Neural cell (in vitro differentiated cells): ENCODE data around the gene PERCC1. TPM values are rescaled to one million over a fixed set of nuclear protein-coding genes. Genes with fewer than 3 reads are reported as not detected.

Source experiments
- H2AFZ ChIP-seq: fragments of 200-600, 300-800 bp; sonication (generic), shearing (Covaris generic); 2 replicates; pipeline ENCODE4 v1.6.0; 2014; ENCODE audit warnings: low read depth, mild to moderate bottlenecking, antibody characterized with exemption, low read length, moderate library complexity
- H3F3A ChIP-seq: fragments of 200-600 bp; shearing (Covaris generic); 2 replicates; pipeline ENCODE4 v1.6.1; 2016; ENCODE audit warnings: mild to moderate bottlenecking, moderate library complexity, mixed read lengths, antibody characterized with exemption, low read length; ENCODE audit not compliant: insufficient read depth, poor library complexity, severe bottlenecking
- H3K27ac ChIP-seq: fragments of 200-600, 300-800 bp; sonication (generic), shearing (Covaris generic); 2 replicates; pipeline ENCODE4 v1.5.1; 2014; ENCODE audit warnings: mild to moderate bottlenecking, low read length, moderate library complexity
- H3K27me3 ChIP-seq: fragments of 300-800, 200-600 bp; sonication (generic), shearing (Covaris generic); 2 replicates; pipeline ENCODE4 v1.6.0; 2014; ENCODE audit warnings: mild to moderate bottlenecking, low read depth, low read length, moderate library complexity; ENCODE audit not compliant: insufficient read depth
- H3K36me3 ChIP-seq: fragments of 300-800, 200-600 bp; sonication (generic), shearing (Covaris generic); 2 replicates; pipeline ENCODE4 v1.5.1; 2014; ENCODE audit warnings: mild to moderate bottlenecking, antibody characterized with exemption, low read length, moderate library complexity; ENCODE audit not compliant: insufficient read depth
- H3K4me2 ChIP-seq: fragments of 300-800, 200-600 bp; sonication (generic), shearing (Covaris generic); 2 replicates; pipeline ENCODE4 v1.6.0; 2014; ENCODE audit warnings: mild to moderate bottlenecking, low read length
- H3K4me3 ChIP-seq: fragments of 300-800, 200-600 bp; sonication (generic), shearing (Covaris generic); 2 replicates; pipeline ENCODE4 v1.5.1; 2014; ENCODE audit warnings: mild to moderate bottlenecking, low read length, moderate library complexity
- H3K79me2 ChIP-seq: fragments of 200-600 bp; shearing (Covaris generic); replicated peaks from 2 replicates; pipeline ENCODE4 v1.6.0; 2014; ENCODE audit warnings: mild to moderate bottlenecking, low read length, moderate library complexity; ENCODE audit not compliant: insufficient read depth
- H3K9ac ChIP-seq: fragments of 300-800, 200-600 bp; sonication (generic), shearing (Covaris generic); 2 replicates; pipeline ENCODE4 v1.6.1; 2016; ENCODE audit warnings: mild to moderate bottlenecking, low read length, mixed read lengths
- H3K9me2 ChIP-seq: fragments of 200-600 bp; shearing (Covaris generic); 2 replicates; pipeline ENCODE4 v1.6.1; 2016; ENCODE audit warnings: mild to moderate bottlenecking, low read length, mixed read lengths; ENCODE audit not compliant: insufficient read depth
- H3K9me3 ChIP-seq: fragments of 200-600, 300-800 bp; sonication (generic), shearing (Covaris generic); 2 replicates; pipeline ENCODE4 v1.6.1; 2016; ENCODE audit warnings: mild to moderate bottlenecking, mixed run types, low read length, moderate library complexity, mixed read lengths
- H4K20me1 ChIP-seq: fragments of 200-600 bp; shearing (Covaris generic); 2 replicates; pipeline ENCODE4 v1.6.1; 2016; ENCODE audit warnings: mild to moderate bottlenecking, mixed run types; ENCODE audit not compliant: insufficient read depth
- EP300 ChIP-seq: fragments of 450-650 bp; conservative IDR thresholded peaks from 2 replicates; pipeline ENCODE4 v1.6.1; 2014; ENCODE audit warnings: antibody characterized with exemption, mild to moderate bottlenecking, moderate library complexity; ENCODE audit not compliant: poor library complexity, severe bottlenecking
- EZH2 ChIP-seq: fragments of 200-600, 300-800 bp; shearing (Covaris generic), sonication (generic); IDR thresholded peaks from 2 replicates; pipeline ENCODE4 v1.6.1; 2014; ENCODE audit warnings: antibody characterized with exemption, low read length, borderline replicate concordance, mild to moderate bottlenecking; ENCODE audit not compliant: insufficient read depth, poor library complexity, severe bottlenecking
- MXI1 ChIP-seq: fragments of 450-650 bp; conservative IDR thresholded peaks from 2 replicates; pipeline ENCODE4 v1.6.1; 2014; ENCODE audit warnings: antibody characterized with exemption, mild to moderate bottlenecking; ENCODE audit not compliant: poor library complexity, severe bottlenecking
- POLR2AphosphoS5 ChIP-seq: IDR thresholded peaks from 2 replicates; pipeline ENCODE4 v1.6.1; 2012
- RAD21 ChIP-seq: fragments of 450-650 bp; conservative IDR thresholded peaks from 2 replicates; pipeline ENCODE4 v1.6.1; 2014; ENCODE audit warnings: antibody characterized with exemption, mild to moderate bottlenecking, moderate library complexity
- REST ChIP-seq: IDR thresholded peaks from 2 replicates; pipeline ENCODE4 v1.6.1; 2012; ENCODE audit warnings: borderline replicate concordance
- SMC3 ChIP-seq: fragments of 450-650 bp; conservative IDR thresholded peaks from 2 replicates; pipeline ENCODE4 v1.6.1; 2014; ENCODE audit warnings: antibody characterized with exemption, mild to moderate bottlenecking, moderate library complexity; ENCODE audit not compliant: poor library complexity
- TAF1 ChIP-seq: IDR thresholded peaks from 2 replicates; pipeline ENCODE4 v1.6.1; 2012; ENCODE audit warnings: low read depth
- polyA plus RNA-seq: library from polyadenylated mRNA; depleted of rRNA; stranded (reverse); fragments of >200 nt; gene quantifications from 2 replicates; pipeline ENCODE4 v1.2.3, GENCODE V29; 2014
- TF ChIP-seq, protein P1 (sequence below): fragments of 450-650 bp; IDR thresholded peaks from 2 replicates; pipeline ENCODE4 v1.5.1; 2014; ENCODE audit warnings: antibody characterized with exemption, mild to moderate bottlenecking, moderate library complexity; ENCODE audit not compliant: poor library complexity, severe bottlenecking

PERCC1 gene
- polyA plus RNA-seq, 1 donor from 2014 or later = not detected

DNA sequence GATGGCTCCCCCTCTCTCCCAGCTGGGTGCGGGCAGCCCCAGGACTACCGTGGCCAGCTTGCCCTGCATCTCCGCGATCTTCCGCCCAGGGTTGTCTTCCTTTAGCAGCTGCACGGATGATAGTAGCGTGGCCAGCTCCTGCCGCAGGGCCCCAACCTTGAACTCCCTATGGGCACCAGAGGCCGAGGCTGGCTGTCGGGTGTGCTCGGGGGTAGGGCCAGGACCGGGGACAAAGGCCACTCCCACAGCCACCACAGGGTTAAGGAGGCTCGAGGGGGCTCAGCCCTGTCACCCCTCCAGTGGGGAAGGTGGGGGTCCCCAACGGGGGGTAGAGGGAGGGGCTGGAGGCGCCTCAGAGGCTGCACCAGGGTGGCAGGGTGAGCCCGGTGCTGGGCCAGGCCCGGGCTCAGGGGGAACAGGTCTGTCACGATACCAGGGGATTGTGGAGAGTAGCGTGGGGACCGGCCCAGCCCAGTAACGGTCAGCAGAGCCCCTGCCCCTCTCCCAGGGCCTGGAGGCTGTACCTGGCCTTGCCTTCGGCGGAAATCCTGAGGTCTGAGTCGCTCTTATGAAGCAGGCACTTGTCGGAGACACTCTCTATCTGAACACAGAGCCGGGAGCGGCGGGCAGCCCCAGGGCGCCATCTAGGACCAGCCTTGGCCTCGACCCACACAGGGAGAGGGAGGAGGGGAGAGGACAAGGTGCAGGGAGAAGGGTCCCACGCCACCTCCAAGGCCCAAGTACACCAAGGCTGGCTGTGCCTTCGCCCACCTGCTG is 5.2 kb downstream of the PERCC1 start:
- H3K9me3 ChIP-seq = no peaks in the 10 kb centered on the region
- no peaks in the 10 kb centered on the region for H3F3A ChIP-seq
- H3K4me2 ChIP-seq = no peak overlapping the region
- no peak overlapping the region for H3K4me3 ChIP-seq
- no peaks in the 10 kb centered on the region for H4K20me1 ChIP-seq
- H3K27ac ChIP-seq = no peak overlapping the region
- H3K36me3 ChIP-seq = no peaks in the 10 kb centered on the region
- no peak overlapping the region for H3K9ac ChIP-seq
- no peaks in the 10 kb centered on the region for H3K9me2 ChIP-seq
- no peak for TF ChIP-seq REST
- TF ChIP-seq, protein P1, sequence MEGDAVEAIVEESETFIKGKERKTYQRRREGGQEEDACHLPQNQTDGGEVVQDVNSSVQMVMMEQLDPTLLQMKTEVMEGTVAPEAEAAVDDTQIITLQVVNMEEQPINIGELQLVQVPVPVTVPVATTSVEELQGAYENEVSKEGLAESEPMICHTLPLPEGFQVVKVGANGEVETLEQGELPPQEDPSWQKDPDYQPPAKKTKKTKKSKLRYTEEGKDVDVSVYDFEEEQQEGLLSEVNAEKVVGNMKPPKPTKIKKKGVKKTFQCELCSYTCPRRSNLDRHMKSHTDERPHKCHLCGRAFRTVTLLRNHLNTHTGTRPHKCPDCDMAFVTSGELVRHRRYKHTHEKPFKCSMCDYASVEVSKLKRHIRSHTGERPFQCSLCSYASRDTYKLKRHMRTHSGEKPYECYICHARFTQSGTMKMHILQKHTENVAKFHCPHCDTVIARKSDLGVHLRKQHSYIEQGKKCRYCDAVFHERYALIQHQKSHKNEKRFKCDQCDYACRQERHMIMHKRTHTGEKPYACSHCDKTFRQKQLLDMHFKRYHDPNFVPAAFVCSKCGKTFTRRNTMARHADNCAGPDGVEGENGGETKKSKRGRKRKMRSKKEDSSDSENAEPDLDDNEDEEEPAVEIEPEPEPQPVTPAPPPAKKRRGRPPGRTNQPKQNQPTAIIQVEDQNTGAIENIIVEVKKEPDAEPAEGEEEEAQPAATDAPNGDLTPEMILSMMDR = no peak
- no peak for TF ChIP-seq EZH2
- no peak for TF ChIP-seq SMC3
- no peak for TF ChIP-seq EP300
- no peak overlapping the region for H2AFZ ChIP-seq
- no peaks in the 10 kb centered on the region for H3K27me3 ChIP-seq
- no peaks in the 10 kb centered on the region for H3K79me2 ChIP-seq

- H3K9me3 ChIP-seq = no peaks in the 10 kb centered on the region
- no peaks in the 10 kb centered on the region for H3F3A ChIP-seq
- TF ChIP-seq, protein P1 = no peak
- no peak for TF ChIP-seq POLR2AphosphoS5
- no peak for TF ChIP-seq TAF1
- no peak for TF ChIP-seq REST
- TF ChIP-seq MXI1 = no peak
- TF ChIP-seq EP300 = no peak
- TF ChIP-seq RAD21 = no peak
- no peaks in the 10 kb centered on the region for H4K20me1 ChIP-seq
- no peak overlapping the region for H3K9ac ChIP-seq
- H3K27me3 ChIP-seq = no peaks in the 10 kb centered on the region
- H3K9me2 ChIP-seq = no peaks in the 10 kb centered on the region
- H3K4me3 ChIP-seq = no peak overlapping the region
- H3K27ac ChIP-seq = no peak overlapping the region
- H3K36me3 ChIP-seq = no peaks in the 10 kb centered on the region
- no peak overlapping the region for H2AFZ ChIP-seq
- no peaks in the 10 kb centered on the region for H3K79me2 ChIP-seq
- no peak overlapping the region for H3K4me2 ChIP-seq
These were observed 6.0 kb downstream of the PERCC1 start for GRCh38 chr16:1436731-1437355.
